Osteoblast (primary cell): Measurements from ENCODE around the gene IKBIP. TPM values are rescaled to one million over a fixed set of nuclear protein-coding genes. Genes with fewer than 3 reads are reported as not detected.

Source experiments
- DNase-seq: peaks from one replicate; pipeline ENCODE4 v3.0.0; 2011; ENCODE audit warnings: low spot score, mixed read lengths; ENCODE audit not compliant: insufficient read length; ENCODE audit errors: missing footprints
- H2AFZ ChIP-seq: 2 replicates; pipeline ENCODE4 v1.6.0; 2011; ENCODE audit warnings: mild to moderate bottlenecking, low read length
- H3K27ac ChIP-seq: 2 replicates; pipeline ENCODE4 v1.5.1; 2011; ENCODE audit warnings: mild to moderate bottlenecking, low read depth, low read length, moderate library complexity
- H3K27me3 ChIP-seq: 2 replicates; pipeline ENCODE4 v1.6.0; 2012; ENCODE audit warnings: mild to moderate bottlenecking, control low read depth, inconsistent platforms, low read length, moderate library complexity; ENCODE audit not compliant: insufficient read depth
- H3K36me3 ChIP-seq: 2 replicates; pipeline ENCODE4 v1.5.1; 2011; ENCODE audit warnings: mild to moderate bottlenecking, low read length, control low read depth, moderate library complexity; ENCODE audit not compliant: insufficient read depth
- H3K4me1 ChIP-seq: 2 replicates; pipeline ENCODE4 v1.5.1; 2011; ENCODE audit warnings: mild to moderate bottlenecking, low read length, control low read depth, moderate library complexity; ENCODE audit not compliant: insufficient read depth
- H3K4me2 ChIP-seq: 2 replicates; pipeline ENCODE4 v1.6.0; 2011; ENCODE audit warnings: mild to moderate bottlenecking, low read length; ENCODE audit not compliant: insufficient read depth
- H3K4me3 ChIP-seq: fragments of 200-600 bp; sonication (generic); 3 replicates; pipeline ENCODE4 v1.5.1; 2012; ENCODE audit warnings: mild to moderate bottlenecking, low read length, inconsistent platforms; ENCODE audit not compliant: insufficient read depth
- H3K79me2 ChIP-seq: 2 replicates; pipeline ENCODE4 v1.6.0; 2012; ENCODE audit warnings: mild to moderate bottlenecking, low read length, control low read depth, inconsistent platforms; ENCODE audit not compliant: insufficient read depth
- H3K9me3 ChIP-seq: 2 replicates; pipeline ENCODE4 v1.5.1; 2011; ENCODE audit warnings: low read depth, low read length, control low read depth
- H4K20me1 ChIP-seq: 2 replicates; pipeline ENCODE4 v1.6.0; 2012; ENCODE audit warnings: mild to moderate bottlenecking, low read length, control low read depth; ENCODE audit not compliant: insufficient read depth
- CTCF ChIP-seq: IDR thresholded peaks from 2 replicates; pipeline ENCODE4 v1.5.1; 2011; ENCODE audit warnings: mild to moderate bottlenecking, low read depth, low read length, moderate library complexity; ENCODE audit errors: extremely low read depth
- total RNA-seq: library from RNA; depleted of rRNA; stranded (reverse); fragments of >200 nt; gene quantifications from 2 replicates; pipeline ENCODE4 v1.2.3, GENCODE V29; 2012

The IKBIP gene
- total RNA-seq = 47.4 and 57.8 TPM in 2 replicates

- Histone ChIP-seq H3K4me3 (peak within 1 kb of the TSS; percentile 95), H3K36me3 (peaks cover 17% of the 10 kb centered on the region), H4K20me1 (peaks cover 5% of the 10 kb centered on the region), H3K9me3 (no peaks in the 10 kb centered on the region), H2AFZ (peak within 1 kb of the TSS; percentile 96), H3K79me2 (peaks cover 93% of the 10 kb centered on the region), H3K4me1 (peaks cover 11% of the 10 kb centered on the region), H3K27me3 (no peaks in the 10 kb centered on the region), H3K27ac (peak within 1 kb of the TSS; percentile 89), H3K4me2 (peak within 1 kb of the TSS; percentile 92)
- peak; percentile 98 for DNase-seq
- no peak for TF ChIP-seq CTCF
Observed at GRCh38 chr12:98644712-98645571, at the start of gene IKBIP, which contains the start of gene APAF1. Gene IKBIP, minus strand, starts transcription at chr12:98644788. Its CDS starts 87 bp downstream, at chr12:98644701. Gene APAF1, plus strand, starts transcription at chr12:98645290. Its CDS starts 3,070 bp downstream, at chr12:98648360.

- DNase-seq = no peak
- H3K4me2 ChIP-seq = no peak overlapping the region
- no peak overlapping the region for H2AFZ ChIP-seq
- no peaks in the 10 kb centered on the region for H3K9me3 ChIP-seq
- no peak overlapping the region for H3K27ac ChIP-seq
- H4K20me1 ChIP-seq = no peaks in the 10 kb centered on the region
- no peaks in the 10 kb centered on the region for H3K27me3 ChIP-seq
- TF ChIP-seq CTCF = no peak
- peaks cover 20% of the 10 kb centered on the region for H3K36me3 ChIP-seq
- H3K4me3 ChIP-seq = no peak overlapping the region
- H3K4me1 ChIP-seq = no peaks in the 10 kb centered on the region
- H3K79me2 ChIP-seq = no peaks in the 10 kb centered on the region
Observed at GRCh38 chr12:98691351-98691750, 46.8 kb upstream of the IKBIP start.

GRCh38 chr12:98686603-98687002, 42.0 kb upstream of the IKBIP start:
- no peaks in the 10 kb centered on the region for H3K4me1 ChIP-seq
- H3K9me3 ChIP-seq = no peaks in the 10 kb centered on the region
- no peak overlapping the region for H2AFZ ChIP-seq
- H3K4me2 ChIP-seq = no peak overlapping the region
- H3K27me3 ChIP-seq = no peaks in the 10 kb centered on the region
- no peak overlapping the region for H3K27ac ChIP-seq
- DNase-seq = no peak
- no peak for TF ChIP-seq CTCF
- peaks cover 49% of the 10 kb centered on the region for H3K36me3 ChIP-seq
- no peaks in the 10 kb centered on the region for H4K20me1 ChIP-seq
- H3K79me2 ChIP-seq = no peaks in the 10 kb centered on the region
- no peak overlapping the region for H3K4me3 ChIP-seq

GRCh38 chr12:98684199-98684598, 39.6 kb upstream of the IKBIP start:
- no peak for DNase-seq
- H3K27ac ChIP-seq = no peak overlapping the region
- H3K27me3 ChIP-seq = no peaks in the 10 kb centered on the region
- no peak overlapping the region for H3K4me2 ChIP-seq
- H3K9me3 ChIP-seq = no peaks in the 10 kb centered on the region
- no peak overlapping the region for H3K4me3 ChIP-seq
- no peaks in the 10 kb centered on the region for H4K20me1 ChIP-seq
- H3K4me1 ChIP-seq = no peaks in the 10 kb centered on the region
- no peak overlapping the region for H2AFZ ChIP-seq
- no peaks in the 10 kb centered on the region for H3K79me2 ChIP-seq
- peaks cover 62% of the 10 kb centered on the region for H3K36me3 ChIP-seq
- no peak for TF ChIP-seq CTCF
